Fibroblast of lung (primary cell): ENCODE results near the gene MAML3. TPM values are rescaled to one million over a fixed set of nuclear protein-coding genes. Genes with fewer than 3 reads are reported as not detected.
A peak's percentile ranks its signal among the peaks of the same experiment; 100 is the strongest.

Source experiments
- DNase-seq, 2 donors: peaks; one replicate each; pipeline versions ENCODE4 v3.0.0 to v3.0.0-alpha.2; 2010; ENCODE audit warnings: low read depth in 2 of 2
- H2AFZ ChIP-seq: 2 replicates; pipeline ENCODE4 v1.5.1; 2012; ENCODE audit warnings: low read length, control low read depth, inconsistent platforms
- H3K27ac ChIP-seq: 2 replicates; pipeline ENCODE4 v1.5.1; 2011; ENCODE audit warnings: low read length, control low read depth; ENCODE audit not compliant: insufficient read depth
- H3K27me3 ChIP-seq: 2 replicates; pipeline ENCODE4 v1.5.1; 2011; ENCODE audit warnings: mild to moderate bottlenecking, low read length; ENCODE audit not compliant: control insufficient read depth, insufficient read depth
- H3K36me3 ChIP-seq: 2 replicates; pipeline ENCODE4 v1.5.1; 2011; ENCODE audit warnings: low read length; ENCODE audit not compliant: control insufficient read depth, insufficient read depth
- H3K4me1 ChIP-seq: 2 replicates; pipeline ENCODE4 v1.5.1; 2011; ENCODE audit warnings: low read length; ENCODE audit not compliant: control insufficient read depth, insufficient read depth; ENCODE audit errors: extremely low read depth
- H3K4me2 ChIP-seq: 2 replicates; pipeline ENCODE4 v1.5.1; 2011; ENCODE audit warnings: low read length, control low read depth; ENCODE audit not compliant: insufficient read depth; ENCODE audit errors: extremely low read depth
- H3K4me3 ChIP-seq, 4 experiments: fragments of 200-600 bp in 1 of 4; sonication (generic) in 1 of 4; replicated peaks in 1 of 4; 2 replicates each; pipeline ENCODE4 v1.5.1; 2011 to 2016; ENCODE audit warnings: low read length in 4 of 4, low read depth in 3 of 4, mild to moderate bottlenecking in 3 of 4, control low read depth in 2 of 4, inconsistent platforms in 1 of 4, mixed read lengths in 1 of 4; ENCODE audit not compliant: insufficient read depth in 1 of 4; ENCODE audit errors: control extremely low read depth in 1 of 4
- H3K79me2 ChIP-seq: 2 replicates; pipeline ENCODE4 v1.5.1; 2012; ENCODE audit warnings: mild to moderate bottlenecking, low read length, inconsistent platforms; ENCODE audit not compliant: control insufficient read depth, insufficient read depth
- H3K9ac ChIP-seq: 2 replicates; pipeline ENCODE4 v1.5.1; 2011; ENCODE audit warnings: mild to moderate bottlenecking, low read length, control low read depth; ENCODE audit not compliant: insufficient read depth
- H3K9me3 ChIP-seq: 2 replicates; pipeline ENCODE4 v1.5.1; 2012; ENCODE audit warnings: low read depth, low read length; ENCODE audit not compliant: control insufficient read depth, insufficient read depth
- H4K20me1 ChIP-seq: 2 replicates; pipeline ENCODE4 v1.5.1; 2011; ENCODE audit warnings: low read length; ENCODE audit not compliant: control insufficient read depth, insufficient read depth; ENCODE audit errors: extremely low read depth
- EZH2 ChIP-seq: IDR thresholded peaks from 2 replicates; pipeline ENCODE4 v1.5.1; 2012; ENCODE audit warnings: low read length, control low read depth, mild to moderate bottlenecking; ENCODE audit errors: missing control alignments
- polyA plus RNA-seq, 2 donors: library from polyadenylated mRNA; depleted of rRNA in 1 of 2; stranded (reverse) in 1 of 2; unstranded in 1 of 2; fragments of >200 nt; gene quantifications; 2 replicates each; pipeline ENCODE4 v1.2.1, GENCODE V29; 2011 to 2012; ENCODE audit warnings: missing spikeins in 1 of 2
- total RNA-seq: library from RNA; depleted of rRNA; stranded (reverse); fragments of >200 nt; gene quantifications from 2 replicates; pipeline ENCODE4 v1.2.1, GENCODE V29; 2014
- TF ChIP-seq, protein P1 (sequence below), 2 donors: IDR thresholded peaks in 1 of 2; conservative IDR thresholded peaks in 1 of 2; 1 replicate in 1 of 2; 2 replicates in 1 of 2; pipeline ENCODE4 v1.5.1; 2011 to 2012; ENCODE audit warnings: low read length in 2 of 2, control low read depth in 1 of 2, inconsistent platforms in 1 of 2, low read depth in 1 of 2, mild to moderate bottlenecking in 1 of 2

Gene MAML3
- total and polyA plus RNA-seq, 2 donors (not counting 1 experiment from before 2014, with no cell fraction given), result 2.0 to 2.8 TPM

DNA sequence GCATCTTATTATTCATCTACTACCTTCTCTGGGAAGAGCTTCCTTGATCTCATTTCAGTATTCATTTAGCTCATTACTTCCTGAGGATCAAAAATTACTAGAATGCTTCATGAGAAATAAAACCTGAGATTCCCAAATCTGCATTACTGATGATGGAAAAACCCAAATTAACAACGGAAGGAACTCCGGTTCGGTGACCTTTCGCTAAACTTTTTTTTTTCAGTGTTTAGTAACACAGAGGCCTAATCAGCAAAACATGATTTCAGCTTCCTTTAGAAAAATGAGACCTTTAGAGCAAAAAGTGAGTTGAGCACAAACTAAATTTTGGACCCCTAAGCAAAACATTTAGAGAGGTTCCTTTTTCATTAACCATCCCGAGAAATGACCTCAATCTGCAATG lies 229.2 kb downstream of the MAML3 start:
- H3K4me2 ChIP-seq, result no peak overlapping the region
- H3K79me2 ChIP-seq, result no peaks in the 10 kb centered on the region
- H3K9me3 ChIP-seq, result no peaks in the 10 kb centered on the region
- H3K36me3 ChIP-seq, result no peaks in the 10 kb centered on the region
- TF ChIP-seq EZH2, result no peak
- TF ChIP-seq, protein P1, sequence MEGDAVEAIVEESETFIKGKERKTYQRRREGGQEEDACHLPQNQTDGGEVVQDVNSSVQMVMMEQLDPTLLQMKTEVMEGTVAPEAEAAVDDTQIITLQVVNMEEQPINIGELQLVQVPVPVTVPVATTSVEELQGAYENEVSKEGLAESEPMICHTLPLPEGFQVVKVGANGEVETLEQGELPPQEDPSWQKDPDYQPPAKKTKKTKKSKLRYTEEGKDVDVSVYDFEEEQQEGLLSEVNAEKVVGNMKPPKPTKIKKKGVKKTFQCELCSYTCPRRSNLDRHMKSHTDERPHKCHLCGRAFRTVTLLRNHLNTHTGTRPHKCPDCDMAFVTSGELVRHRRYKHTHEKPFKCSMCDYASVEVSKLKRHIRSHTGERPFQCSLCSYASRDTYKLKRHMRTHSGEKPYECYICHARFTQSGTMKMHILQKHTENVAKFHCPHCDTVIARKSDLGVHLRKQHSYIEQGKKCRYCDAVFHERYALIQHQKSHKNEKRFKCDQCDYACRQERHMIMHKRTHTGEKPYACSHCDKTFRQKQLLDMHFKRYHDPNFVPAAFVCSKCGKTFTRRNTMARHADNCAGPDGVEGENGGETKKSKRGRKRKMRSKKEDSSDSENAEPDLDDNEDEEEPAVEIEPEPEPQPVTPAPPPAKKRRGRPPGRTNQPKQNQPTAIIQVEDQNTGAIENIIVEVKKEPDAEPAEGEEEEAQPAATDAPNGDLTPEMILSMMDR (conservative IDR thresholded peaks at IDR 0.05 in 1 of 2, IDR thresholded peaks at IDR 0.05 in 1 of 2; ENCODE audit: low read depth in 1 of 2, low read length in 2 of 2), result no peak
- no peak overlapping the region for H2AFZ ChIP-seq
- no peak overlapping the region for H3K9ac ChIP-seq
- H4K20me1 ChIP-seq, result no peaks in the 10 kb centered on the region
- no peak for DNase-seq
- H3K4me3 ChIP-seq, result no peak overlapping the region
- no peaks in the 10 kb centered on the region for H3K27me3 ChIP-seq
- H3K4me1 ChIP-seq, result peaks cover 4% of the 10 kb centered on the region
- H3K27ac ChIP-seq, result no peak overlapping the region

DNA sequence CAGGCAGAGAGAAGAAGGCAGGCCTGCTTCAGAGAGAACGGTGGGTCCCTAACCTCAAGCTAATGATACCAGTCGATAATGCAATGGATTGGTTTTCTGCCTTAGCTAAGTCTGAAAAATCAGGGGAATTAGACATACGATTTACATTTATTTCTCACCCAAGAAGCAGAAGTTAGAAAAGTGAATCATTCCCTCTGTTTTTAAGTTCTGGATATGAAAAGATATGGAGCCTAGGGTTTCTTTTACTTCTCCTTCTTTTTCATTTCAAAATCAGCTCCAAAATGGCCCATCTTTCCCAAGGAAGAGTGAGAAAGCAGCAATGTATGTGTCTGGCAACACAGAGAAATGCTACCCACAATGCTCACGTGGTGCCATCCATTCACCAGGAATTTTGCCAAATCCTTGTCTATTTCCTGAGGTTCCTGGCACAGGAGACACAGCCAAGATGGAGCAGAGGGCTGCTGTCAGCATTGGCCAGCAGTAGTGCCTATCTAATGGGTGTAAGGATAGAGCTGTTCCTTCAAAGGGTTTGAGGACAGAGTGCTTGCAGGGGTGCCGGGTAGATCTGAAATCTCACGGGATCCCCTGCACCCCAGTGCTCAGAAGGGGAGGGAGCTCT lies 231.5 kb downstream of the MAML3 start:
- Histone ChIP-seq H3K27me3 (no peaks in the 10 kb centered on the region), H3K79me2 (no peaks in the 10 kb centered on the region), H3K36me3 (no peaks in the 10 kb centered on the region), H3K9ac (no peak overlapping the region), H3K27ac (no peak overlapping the region), H4K20me1 (no peaks in the 10 kb centered on the region), H3K4me3 (no peak overlapping the region), H3K4me1 (peaks cover 10% of the 10 kb centered on the region), H2AFZ (no peak overlapping the region), H3K9me3 (no peaks in the 10 kb centered on the region), H3K4me2 (no peak overlapping the region)
- peak; percentile 64 to 77 for DNase-seq
- TF ChIP-seq, protein P1 (conservative IDR thresholded peaks at IDR 0.05 in 1 of 2, IDR thresholded peaks at IDR 0.05 in 1 of 2; ENCODE audit: low read depth in 1 of 2, low read length in 2 of 2), result no peak
- no peak for TF ChIP-seq EZH2

DNA sequence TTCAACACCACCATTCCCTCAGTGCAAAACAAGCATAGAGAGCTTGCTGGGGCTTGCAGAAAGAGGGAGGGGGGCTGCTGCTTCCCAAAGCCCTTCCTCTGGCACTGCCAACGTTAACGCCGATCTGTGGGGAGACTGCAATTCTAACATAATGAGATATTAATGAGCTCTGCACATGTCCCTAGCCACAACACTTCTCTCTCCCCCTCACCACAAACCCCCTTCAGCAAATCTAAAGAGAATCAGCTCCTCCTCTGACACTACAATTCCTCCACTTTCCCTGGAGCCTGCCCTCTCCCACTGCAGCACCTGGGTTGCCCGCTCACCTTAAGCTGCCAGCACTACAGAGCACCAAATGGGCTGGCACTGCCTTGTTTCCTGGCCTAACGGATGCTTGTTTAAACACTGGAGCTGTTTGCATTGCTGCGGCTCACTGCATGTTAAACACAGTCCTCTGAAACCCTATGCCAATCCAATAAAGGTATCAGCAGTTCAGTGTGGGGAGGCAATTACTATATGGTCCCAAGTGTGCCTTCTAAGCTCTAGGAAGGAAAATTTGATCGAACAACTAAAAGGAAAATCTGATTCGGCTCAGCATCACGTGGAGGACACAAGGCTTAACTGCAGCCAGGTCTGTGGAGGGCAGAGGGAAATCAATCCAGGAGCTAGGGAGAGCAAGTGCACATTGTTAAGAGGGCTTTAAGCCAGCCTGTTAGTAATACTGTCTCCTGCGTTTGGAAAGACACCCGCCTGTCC lies 232.4 kb downstream of the MAML3 start:
- no peak overlapping the region for H3K4me3 ChIP-seq
- H3K9me3 ChIP-seq, result no peaks in the 10 kb centered on the region
- TF ChIP-seq EZH2, result no peak
- TF ChIP-seq, protein P1 (conservative IDR thresholded peaks at IDR 0.05 in 1 of 2, IDR thresholded peaks at IDR 0.05 in 1 of 2; ENCODE audit: low read depth in 1 of 2, low read length in 2 of 2), result no peak
- no peak for DNase-seq
- no peaks in the 10 kb centered on the region for H3K27me3 ChIP-seq
- no peaks in the 10 kb centered on the region for H3K79me2 ChIP-seq
- H3K4me2 ChIP-seq, result no peak overlapping the region
- peaks cover 10% of the 10 kb centered on the region for H3K4me1 ChIP-seq
- H3K27ac ChIP-seq, result no peak overlapping the region
- H3K36me3 ChIP-seq, result no peaks in the 10 kb centered on the region
- no peak overlapping the region for H2AFZ ChIP-seq
- no peaks in the 10 kb centered on the region for H4K20me1 ChIP-seq
- H3K9ac ChIP-seq, result no peak overlapping the region
